Measurements from ENCODE around the gene RGL4. TPM values are rescaled to one million over a fixed set of nuclear protein-coding genes. Genes with fewer than 3 reads are reported as not detected.
"Not testable (repeated sequence)": the region's sequence is repeated elsewhere in the genome, so short reads cannot be mapped to it uniquely, and the experiment has no call there.

RGL4 gene
- polyA plus RNA-seq, 4 donors = 1.8 to 4.7 (median 2.6) TPM

GRCh38 chr22:23728108-23728507, 37.3 kb downstream of the RGL4 start:
- not testable (repeated sequence) for DNase-seq (ENCODE audit: low read depth in 4 of 4, low spot score in 3 of 4)

- no peak for DNase-seq (ENCODE audit: low read depth in 4 of 4, low spot score in 3 of 4)
These were observed 46.9 kb downstream of the RGL4 start for GRCh38 chr22:23737696-23738095.

- no peak for DNase-seq (ENCODE audit: low read depth in 4 of 4, low spot score in 3 of 4)
These were observed 51.9 kb downstream of the RGL4 start for GRCh38 chr22:23742505-23743264.

GRCh38 chr22:23743303-23743705, 52.5 kb downstream of the RGL4 start:
- no peak for DNase-seq (ENCODE audit: low read depth in 4 of 4, low spot score in 3 of 4)

- no peak for DNase-seq (ENCODE audit: low read depth in 4 of 4, low spot score in 3 of 4)
These were observed 53.2 kb downstream of the RGL4 start for GRCh38 chr22:23744001-23744400.

GRCh38 chr22:23744485-23744884, 53.7 kb downstream of the RGL4 start:
- no peak for DNase-seq (ENCODE audit: low read depth in 4 of 4, low spot score in 3 of 4)

- DNase-seq (ENCODE audit: low read depth in 4 of 4, low spot score in 3 of 4) = no peak
These were observed 55.0 kb downstream of the RGL4 start for GRCh38 chr22:23745791-23746190.

Other genes starting within 250 kb of the RGL4 start
- 1 to 10 TPM in 2 of 4 donors, under 1 TPM in 2; 0.39 to 1.6 (median 1.0) TPM for gene IGLL1, start 110.7 kb upstream of the RGL4 start, polyA plus RNA-seq (ENCODE audit: insufficient read length in 4 of 4)
- gene DRICH1, start 58.7 kb upstream of the RGL4 start, polyA plus RNA-seq (ENCODE audit: insufficient read length in 4 of 4) = 1 to 10 TPM in 3 of 4 donors, under 1 TPM in 1; 0.75 to 3.7 (median 2.0) TPM
- 1 to 10 TPM; 5.6 to 8.1 (median 7.3) TPM for gene ZNF70, start 60.1 kb downstream of the RGL4 start, polyA plus RNA-seq (ENCODE audit: insufficient read length in 4 of 4)
- under 1 TPM; 0.56 to 0.89 (median 0.73) TPM for gene VPREB3, start 63.4 kb downstream of the RGL4 start, polyA plus RNA-seq (ENCODE audit: insufficient read length in 4 of 4)
- gene C22orf15, start 72.0 kb downstream of the RGL4 start, polyA plus RNA-seq (ENCODE audit: insufficient read length in 4 of 4) = 1 to 10 TPM; 1.9 to 3.1 (median 2.7) TPM
- gene CHCHD10, start 77.0 kb downstream of the RGL4 start, polyA plus RNA-seq (ENCODE audit: insufficient read length in 4 of 4) = 100 to 1,000 TPM in 1 of 4 donors, 10 to 100 TPM in 3; 15.5 to 114 (median 69.2) TPM
- gene MMP11, start 81.8 kb downstream of the RGL4 start, polyA plus RNA-seq (ENCODE audit: insufficient read length in 4 of 4) = 10 to 100 TPM; 15.2 to 80.6 (median 16.8) TPM
- 100 to 1,000 TPM; 162 to 205 (median 186) TPM for gene SMARCB1, start 96.0 kb downstream of the RGL4 start, polyA plus RNA-seq (ENCODE audit: insufficient read length in 4 of 4)
- 1 to 10 TPM; 3.0 to 5.2 (median 4.7) TPM for gene DERL3, start 148.0 kb downstream of the RGL4 start, polyA plus RNA-seq (ENCODE audit: insufficient read length in 4 of 4)
- gene SLC2A11, start 166.9 kb downstream of the RGL4 start, polyA plus RNA-seq (ENCODE audit: insufficient read length in 4 of 4) = 10 to 100 TPM; 13.8 to 51.6 (median 28.8) TPM
- 100 to 1,000 TPM; 137 to 326 (median 165) TPM for gene MIF, start 203.4 kb downstream of the RGL4 start, polyA plus RNA-seq (ENCODE audit: insufficient read length in 4 of 4)